ENCODE results near the gene R3HDM4.

GRCh38 chr19:873561-874041 lies 39.4 kb downstream of the R3HDM4 start:
- no peak for TF ChIP-seq GATA3 (IDR thresholded peaks at IDR 0.05; ENCODE audit: low read depth, low read length)
- no peak for TF ChIP-seq GATA2 (IDR thresholded peaks at IDR 0.05; ENCODE audit: low read depth, low read length)

Measured in SH-SY5Y (cell line).